Adrenal gland (tissue), 5 donors: Measurements from ENCODE around the gene TERB2.
"Not testable (repeated sequence)": the region's sequence is repeated elsewhere in the genome, so short reads cannot be mapped to it uniquely, and the experiment has no call there.

Experiments
- CTCF ChIP-seq, 6 experiments: fragments of 450-650 bp in 4 of 6; fragments of 200-600 bp in 2 of 6; sonication (generic) in 1 of 6; IDR thresholded peaks; 1 replicate in 5 of 6; 2 replicates in 1 of 6; pipeline versions ENCODE4 v1.5.1 to v1.8.0; 2016 to 2021; ENCODE audit warnings: antibody characterized with exemption in 6 of 6, mild to moderate bottlenecking in 2 of 6, moderate library complexity in 1 of 6
- POLR2A ChIP-seq, 2 donors: fragments of 450-650 bp; IDR thresholded peaks; one replicate each; pipeline ENCODE4 v1.6.1; 2017; ENCODE audit warnings: antibody characterized with exemption in 2 of 2, mild to moderate bottlenecking in 2 of 2, moderate library complexity in 1 of 2
- donor health status: DM: no; HTN: no; CAD: no.

GRCh38 chr15:45003731-45004410 lies 47.4 kb downstream of the TERB2 start:
- not testable (repeated sequence) for TF ChIP-seq POLR2A, CTCF (IDR thresholded peaks at IDR 0.05)
